Peyer's patch (tissue), 4 donors: ENCODE measurements around the gene TAF3.

Experiments
- CTCF ChIP-seq, 6 experiments: fragments of 450-650 bp in 4 of 6; fragments of 200-600 bp in 2 of 6; sonication (generic) in 1 of 6; IDR thresholded peaks; one replicate each; pipeline ENCODE4 v1.5.1; 2017 to 2019; ENCODE audit warnings: antibody characterized with exemption in 6 of 6, mild to moderate bottlenecking in 3 of 6, moderate library complexity in 1 of 6
- POLR2A ChIP-seq, 2 donors: fragments of 450-650 bp; IDR thresholded peaks; one replicate each; pipeline ENCODE4 v1.5.1; 2017; ENCODE audit warnings: antibody characterized with exemption in 2 of 2, mild to moderate bottlenecking in 2 of 2, moderate library complexity in 2 of 2

DNA sequence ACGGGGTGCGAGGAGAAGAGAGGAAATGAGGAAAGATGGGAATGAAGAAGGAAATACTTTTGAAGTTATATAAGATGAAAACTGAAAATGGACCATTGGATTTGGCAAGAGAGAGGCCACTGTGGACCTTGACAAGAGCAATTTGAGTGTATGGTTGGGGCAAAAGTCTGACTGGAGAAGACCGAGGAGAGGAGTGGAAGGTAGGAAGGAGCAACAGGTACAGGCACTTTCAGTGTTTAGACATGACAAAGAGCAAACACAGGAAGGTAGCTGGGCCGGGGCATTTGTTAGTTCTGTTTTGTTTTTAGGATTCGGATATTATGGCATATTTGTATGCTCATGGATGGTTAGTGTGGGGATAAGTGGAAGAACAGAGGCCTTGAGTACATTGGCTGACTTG is 99.4 kb downstream of the TAF3 start:
- no peak for TF ChIP-seq POLR2A (IDR thresholded peaks at IDR 0.05)
- no peak for TF ChIP-seq CTCF (IDR thresholded peaks at IDR 0.05)
